Cardiac muscle cell (in vitro differentiated cells and primary cell): ENCODE data around the gene POPDC3. TPM values are rescaled to one million over a fixed set of nuclear protein-coding genes. Genes with fewer than 3 reads are reported as not detected.

Source experiments
- DNase-seq, 2 donors: peaks; one replicate each; pipeline versions ENCODE4 v3.0.0 to v3.0.0-alpha.2; 2010 to 2017; ENCODE audit warnings: low read depth in 1 of 2, low spot score in 1 of 2
- H3K27ac ChIP-seq: fragments of 200-600 bp; sonication (generic); 2 replicates; pipeline ENCODE4 v1.5.1; 2016
- H3K27me3 ChIP-seq: fragments of 200-600 bp; sonication (generic); 2 replicates; pipeline ENCODE4 v1.6.0; 2016; ENCODE audit warnings: control low read depth
- H3K36me3 ChIP-seq: fragments of 200-600 bp; sonication (generic); 2 replicates; pipeline ENCODE4 v1.5.1; 2016; ENCODE audit warnings: control low read depth
- H3K4me1 ChIP-seq: fragments of 200-600 bp; sonication (generic); 2 replicates; pipeline ENCODE4 v1.8.1; 2017; ENCODE audit warnings: low read depth, mild to moderate bottlenecking, mixed run types
- H3K4me3 ChIP-seq: fragments of 200-600 bp; sonication (generic); 2 replicates; pipeline ENCODE4 v1.5.1; 2016; ENCODE audit warnings: mild to moderate bottlenecking
- H3K9me3 ChIP-seq: fragments of 200-600 bp; sonication (generic); 2 replicates; pipeline ENCODE4 v1.5.1; 2017; ENCODE audit warnings: low read depth, mild to moderate bottlenecking, control low read depth
- CTCF ChIP-seq: IDR thresholded peaks from 2 replicates; pipeline ENCODE4 v1.5.1; 2012; ENCODE audit warnings: low read depth, mild to moderate bottlenecking, low read length
- polyA plus RNA-seq: library from polyadenylated mRNA; unstranded; fragments of >200 nt; fragmentation: Nextera tagmentation; extraction: Ambion mirVana; gene quantifications from 2 replicates; pipeline ENCODE4 v1.2.1, GENCODE V29; 2016
- total RNA-seq: library from RNA; depleted of rRNA; stranded (reverse); fragments of >200 nt; gene quantifications from 2 replicates; pipeline ENCODE4 v1.2.3, GENCODE V29; 2016

POPDC3 gene
- total and polyA plus RNA-seq, 2 experiments from 2014 or later: 49.4 to 80.0 TPM

- Histone ChIP-seq H3K27ac (peak overlapping the region; percentile 40), H3K9me3 (no peaks in the 10 kb centered on the region), H3K36me3 (no peaks in the 10 kb centered on the region), H3K4me1 (peaks cover 13% of the 10 kb centered on the region), H3K27me3 (no peaks in the 10 kb centered on the region), H3K4me3 (no peak overlapping the region)
- DNase-seq: no peak
- no peak for TF ChIP-seq CTCF
Measured at GRCh38 chr6:105194106-105194505, 14.3 kb upstream of the POPDC3 start.

- DNase-seq: peak in 1 of 2 donors; percentile 71
- Histone ChIP-seq H3K4me1 (peaks cover 11% of the 10 kb centered on the region), H3K9me3 (no peaks in the 10 kb centered on the region), H3K4me3 (no peak overlapping the region), H3K27ac (no peak overlapping the region), H3K27me3 (no peaks in the 10 kb centered on the region), H3K36me3 (no peaks in the 10 kb centered on the region)
- no peak for TF ChIP-seq CTCF
Measured at GRCh38 chr6:105193647-105194046, 13.8 kb upstream of the POPDC3 start.

GRCh38 chr6:105192707-105193465 is 13.1 kb upstream of the POPDC3 start:
- peaks cover 16% of the 10 kb centered on the region for H3K4me1 ChIP-seq
- H3K27ac ChIP-seq: no peak overlapping the region
- H3K36me3 ChIP-seq: no peaks in the 10 kb centered on the region
- H3K4me3 ChIP-seq: no peak overlapping the region
- no peak for TF ChIP-seq CTCF
- no peaks in the 10 kb centered on the region for H3K27me3 ChIP-seq
- DNase-seq: peak in 1 of 2 donors; percentile 44
- no peaks in the 10 kb centered on the region for H3K9me3 ChIP-seq

GRCh38 chr6:105191351-105191750 is 11.5 kb upstream of the POPDC3 start:
- DNase-seq: no peak
- peaks cover 29% of the 10 kb centered on the region for H3K4me1 ChIP-seq
- H3K9me3 ChIP-seq: no peaks in the 10 kb centered on the region
- H3K27me3 ChIP-seq: no peaks in the 10 kb centered on the region
- no peak overlapping the region for H3K27ac ChIP-seq
- no peaks in the 10 kb centered on the region for H3K36me3 ChIP-seq
- no peak for TF ChIP-seq CTCF
- H3K4me3 ChIP-seq: no peak overlapping the region

GRCh38 chr6:105189026-105189820 is 9.4 kb upstream of the POPDC3 start:
- no peaks in the 10 kb centered on the region for H3K9me3 ChIP-seq
- no peak overlapping the region for H3K4me3 ChIP-seq
- no peaks in the 10 kb centered on the region for H3K27me3 ChIP-seq
- no peaks in the 10 kb centered on the region for H3K36me3 ChIP-seq
- no peak for TF ChIP-seq CTCF
- no peak overlapping the region for H3K27ac ChIP-seq
- DNase-seq: no peak
- peaks cover 27% of the 10 kb centered on the region for H3K4me1 ChIP-seq
